H1 (cell line): ENCODE results near the gene CFAP298. TPM values are rescaled to one million over a fixed set of nuclear protein-coding genes. Genes with fewer than 3 reads are reported as not detected.
A peak's percentile ranks its signal among the peaks of the same experiment; 100 is the strongest.

Experiments used
- CTCF ChIA-PET: fragments of 300-600 bp; sonication (Branson Sonifier 250); formaldehyde crosslinking; loops from one replicate; lab custom pipeline; 2021; ENCODE audit not compliant: partially characterized antibody; lab: Charles Lee
- POLR2A ChIA-PET: fragments of 300-600 bp; sonication (Branson Sonifier 250); formaldehyde crosslinking; loops from one replicate; lab custom pipeline; 2021; ENCODE audit warnings: inconsistent platforms; ENCODE audit not compliant: partially characterized antibody; lab: Charles Lee
- DNase-seq, 2 experiments: peaks; one replicate each; pipeline versions ENCODE4 v3.0.0 to v3.0.0-alpha.2; 2010 to 2022; ENCODE audit warnings: low spot score in 2 of 2, low read depth in 1 of 2, mixed read lengths in 1 of 2
- FAIRE-seq: peaks from 2 replicates; lab custom pipeline; 2011; peaks lifted over from hg19 to GRCh38; lab: Jason Lieb, UNC
- H2AFZ ChIP-seq: 2 replicates; pipeline ENCODE4 v1.8.1; 2012; ENCODE audit warnings: low read length, inconsistent platforms
- H2AK5ac ChIP-seq: 2 replicates; pipeline ENCODE4 v1.6.1; 2013; ENCODE audit warnings: low read depth, low read length
- H2BK120ac ChIP-seq: replicated peaks from 2 replicates; pipeline ENCODE3; 2013; ENCODE audit warnings: low read depth, low read length, inconsistent platforms
- H2BK12ac ChIP-seq: 2 replicates; pipeline ENCODE4 v1.6.1; 2013; ENCODE audit warnings: low read depth, low read length
- H2BK15ac ChIP-seq: 2 replicates; pipeline ENCODE4 v1.6.1; 2013; ENCODE audit warnings: low read length
- H2BK20ac ChIP-seq: 2 replicates; pipeline ENCODE4 v1.6.1; 2013; ENCODE audit warnings: low read length
- H2BK5ac ChIP-seq: 2 replicates; pipeline ENCODE4 v1.6.1; 2013; ENCODE audit warnings: low read depth, low read length
- H3K14ac ChIP-seq: 2 replicates; pipeline ENCODE4 v1.6.1; 2013; ENCODE audit warnings: inconsistent platforms; ENCODE audit not compliant: insufficient read length
- H3K18ac ChIP-seq: 2 replicates; pipeline ENCODE4 v1.6.1; 2013; ENCODE audit warnings: low read length; ENCODE audit errors: extremely low read depth
- H3K23ac ChIP-seq: 2 replicates; pipeline ENCODE4 v1.6.1; 2013; ENCODE audit warnings: inconsistent platforms; ENCODE audit not compliant: insufficient read length
- H3K23me2 ChIP-seq: 2 replicates; pipeline ENCODE4 v1.6.1; 2013; ENCODE audit warnings: low read depth, low read length
- H3K27ac ChIP-seq: 2 replicates; pipeline ENCODE4 v1.6.1; 2011; ENCODE audit warnings: low read depth, low read length, inconsistent platforms
- H3K27me3 ChIP-seq, 4 experiments: replicated peaks in 1 of 4; 1 replicate in 1 of 4; 2 replicates in 3 of 4; pipeline versions ENCODE4 v1.6.1 to v1.8.1; 2011 to 2013; ENCODE audit warnings: low read length in 3 of 4, mild to moderate bottlenecking in 3 of 4, inconsistent platforms in 2 of 4, mixed read lengths in 2 of 4, moderate library complexity in 1 of 4; ENCODE audit not compliant: control insufficient read depth in 3 of 4, insufficient read depth in 3 of 4; ENCODE audit errors: extremely low read depth in 1 of 4
- H3K36me3 ChIP-seq, 4 experiments: 2 replicates each; pipeline versions ENCODE4 v1.6.1 to v1.8.1; 2011 to 2013; ENCODE audit warnings: mild to moderate bottlenecking in 4 of 4, low read length in 3 of 4, moderate library complexity in 2 of 4, control low read depth in 1 of 4, inconsistent platforms in 1 of 4; ENCODE audit not compliant: insufficient read depth in 4 of 4, control insufficient read depth in 2 of 4
- H3K4ac ChIP-seq: replicated peaks from 2 replicates; pipeline ENCODE3; 2013; ENCODE audit warnings: low read length, low read depth, mixed read lengths, inconsistent platforms; ENCODE audit not compliant: insufficient read length
- H3K4me1 ChIP-seq, 4 experiments: replicated peaks in 1 of 4; 1 replicate in 1 of 4; 2 replicates in 3 of 4; pipeline versions ENCODE4 v1.6.1 to v1.8.1; 2011 to 2013; ENCODE audit warnings: low read length in 3 of 4, inconsistent platforms in 2 of 4, mixed read lengths in 1 of 4; ENCODE audit not compliant: insufficient read depth in 4 of 4, control insufficient read depth in 3 of 4
- H3K4me2 ChIP-seq, 2 experiments: 2 replicates each; pipeline versions ENCODE4 v1.6.1 to v1.8.1; 2011 to 2013; ENCODE audit warnings: low read depth in 2 of 2, low read length in 2 of 2, control low read depth in 1 of 2, inconsistent platforms in 1 of 2, mild to moderate bottlenecking in 1 of 2; ENCODE audit not compliant: insufficient read depth in 1 of 2
- H3K4me3 ChIP-seq, 4 experiments: fragments of 200-600, 300-600 bp in 1 of 4; sonication (generic), shearing (Covaris generic), sonication (Bioruptor Twin) in 1 of 4; 2 replicates each; pipeline versions ENCODE4 v1.5.1 to v1.8.1; 2011 to 2016; ENCODE audit warnings: low read length in 4 of 4, low read depth in 3 of 4, control low read depth in 2 of 4, inconsistent platforms in 2 of 4, mild to moderate bottlenecking in 2 of 4, mixed read lengths in 1 of 4, moderate library complexity in 1 of 4; ENCODE audit not compliant: insufficient read depth in 2 of 4; ENCODE audit errors: extremely low read depth in 1 of 4
- H3K56ac ChIP-seq: replicated peaks from 2 replicates; pipeline ENCODE3; 2013; ENCODE audit warnings: low read depth, mild to moderate bottlenecking, mixed read lengths, low read length, inconsistent platforms; ENCODE audit not compliant: insufficient read length
- H3K79me1 ChIP-seq: 2 replicates; pipeline ENCODE4 v1.6.1; 2013; ENCODE audit warnings: low read depth, low read length, control low read depth
- H3K79me2 ChIP-seq, 2 experiments: 2 replicates each; pipeline versions ENCODE4 v1.6.1 to v1.8.1; 2012 to 2013; ENCODE audit warnings: low read length in 2 of 2, mild to moderate bottlenecking in 2 of 2, inconsistent platforms in 1 of 2; ENCODE audit not compliant: insufficient read depth in 2 of 2, control insufficient read depth in 1 of 2
- H3K9ac ChIP-seq, 4 experiments: replicated peaks in 1 of 4; 1 replicate in 1 of 4; 2 replicates in 3 of 4; pipeline versions ENCODE4 v1.6.1 to v1.8.1; 2011 to 2013; ENCODE audit warnings: low read depth in 3 of 4, low read length in 3 of 4, control low read depth in 2 of 4, mild to moderate bottlenecking in 2 of 4, moderate library complexity in 2 of 4, inconsistent platforms in 1 of 4; ENCODE audit errors: extremely low read depth in 1 of 4
- H3K9me3 ChIP-seq, 2 experiments: 2 replicates each; pipeline versions ENCODE4 v1.6.1 to v1.8.1; 2012 to 2013; ENCODE audit warnings: mild to moderate bottlenecking in 2 of 2, moderate library complexity in 2 of 2, control low read depth in 1 of 2, inconsistent platforms in 1 of 2, low read depth in 1 of 2, low read length in 1 of 2, mixed read lengths in 1 of 2; ENCODE audit not compliant: insufficient read depth in 2 of 2
- H4K20me1 ChIP-seq, 2 experiments: replicated peaks in 1 of 2; 2 replicates each; pipeline versions ENCODE3 to v1.8.1; 2011 to 2013; ENCODE audit warnings: inconsistent platforms in 2 of 2, low read length in 2 of 2, mild to moderate bottlenecking in 1 of 2; ENCODE audit not compliant: insufficient read depth in 2 of 2, control insufficient read depth in 1 of 2
- H4K5ac ChIP-seq: 2 replicates; pipeline ENCODE4 v1.6.1; 2013; ENCODE audit warnings: low read length, low read depth, mixed read lengths, inconsistent platforms; ENCODE audit not compliant: insufficient read length
- H4K8ac ChIP-seq: 2 replicates; pipeline ENCODE4 v1.8.0; 2013; ENCODE audit warnings: mild to moderate bottlenecking, moderate library complexity, low read length, inconsistent platforms; ENCODE audit not compliant: insufficient read depth; ENCODE audit errors: extremely low read depth
- H4K91ac ChIP-seq: replicated peaks from 2 replicates; pipeline ENCODE3; 2013; ENCODE audit warnings: low read length, mixed read lengths, inconsistent platforms; ENCODE audit not compliant: insufficient read length
- CBX5 ChIP-seq: fragments of 300-800, 300-1000 bp; sonication (generic); IDR thresholded peaks from 2 replicates; pipeline ENCODE4 v1.7.1; 2016; ENCODE audit warnings: antibody characterized with exemption, low read length, low read depth
- CREB1 ChIP-seq: IDR thresholded peaks from 2 replicates; pipeline ENCODE4 v1.6.1; 2012; ENCODE audit warnings: inconsistent platforms
- HDAC6 ChIP-seq: IDR thresholded peaks from one replicate; pipeline ENCODE4 v1.7.1; 2012; ENCODE audit warnings: low read depth, mild to moderate bottlenecking, inconsistent platforms, low read length, moderate library complexity
- KDM5A ChIP-seq: fragments of 200-600 bp; IDR thresholded peaks from 2 replicates; pipeline ENCODE4 v1.7.1; 2012; ENCODE audit warnings: mild to moderate bottlenecking, low read length, inconsistent platforms, mixed read lengths
- NRF1 ChIP-seq: IDR thresholded peaks from 2 replicates; pipeline ENCODE4 v1.6.1; 2011; ENCODE audit warnings: mild to moderate bottlenecking, low read depth, low read length, improper control_type of control experiment
- RBBP5 ChIP-seq: IDR thresholded peaks from 2 replicates; pipeline ENCODE4 v1.7.1; 2012; ENCODE audit warnings: low read depth, mild to moderate bottlenecking, inconsistent platforms, low read length, moderate library complexity, borderline replicate concordance
- RNF2 ChIP-seq: fragments of 200-900, 300-1000 bp; sonication (generic); IDR thresholded peaks from 2 replicates; pipeline ENCODE4 v1.7.1; 2016; ENCODE audit warnings: borderline replicate concordance, low read depth, mild to moderate bottlenecking, antibody characterized with exemption, low read length; ENCODE audit not compliant: poor library complexity, severe bottlenecking; ENCODE audit errors: missing control alignments
- SIRT6 ChIP-seq: IDR thresholded peaks from one replicate; pipeline ENCODE4 v1.7.1; 2012; ENCODE audit warnings: low read length, inconsistent platforms
- SP1 ChIP-seq: IDR thresholded peaks from 2 replicates; pipeline ENCODE4 v1.6.1; 2011; ENCODE audit warnings: low read depth, low read length
- TAF7 ChIP-seq: optimal IDR thresholded peaks from 2 replicates; pipeline ENCODE3; 2011; ENCODE audit warnings: low read depth, mild to moderate bottlenecking, inconsistent platforms, low read length, moderate library complexity, borderline replicate concordance
- TBP ChIP-seq: IDR thresholded peaks from 2 replicates; pipeline ENCODE4 v1.6.1; 2011; ENCODE audit warnings: low read depth, low read length, improper control_type of control experiment
- ZNF274 ChIP-seq: IDR thresholded peaks from 2 replicates; pipeline ENCODE4 v1.7.0; 2012; ENCODE audit warnings: low read length, borderline replicate concordance; ENCODE audit errors: extremely low read depth
- WGBS, 2 experiments: shearing (Covaris generic) in 1 of 2; methylation state at CpG; one replicate each; pipeline versions ENCODE4 v1.1.6 to v1.1.7; 2013 to 2015; ENCODE audit warnings: low lambda C conversion rate in 2 of 2, mixed read lengths in 2 of 2, inconsistent platforms in 1 of 2, low coverage in 1 of 2, missing lambda C conversion rate in 1 of 2; ENCODE audit not compliant: insufficient replicate concordance in 2 of 2, insufficient coverage in 1 of 2, insufficient read length in 1 of 2; ENCODE audit errors: extremely low coverage in 1 of 2, missing lambda C conversion rate in 1 of 2; 5-methylcytosine and 5-hydroxymethylcytosine counted together
- polyA plus RNA-seq, 7 experiments: library from polyadenylated mRNA; depleted of rRNA in 3 of 7; stranded (reverse) in 5 of 7; unstranded in 2 of 7; fragments of >200 nt in 5 of 7; fragments of 200-250 nt in 2 of 7; gene quantifications; 1 replicate in 5 of 7; 2 replicates in 1 of 7; 4 replicates in 1 of 7; pipeline versions ENCODE4 v1.2.1 to v1.2.3, GENCODE V29; 2011 to 2013; ENCODE audit warnings: missing spikeins in 2 of 7, mixed read lengths in 2 of 7
- total RNA-seq: library from RNA; stranded (reverse); fragmentation: NEBNext Ultra II Directional; extraction: Animal tissue kit (Norgen Biotek cat#: 25700); gene quantifications from 2 replicates; pipeline ENCODE4 v1.2.1, GENCODE V29; 2021
- TF ChIP-seq, protein P1 (sequence below): IDR thresholded peaks from 2 replicates; pipeline ENCODE4 v1.6.1; 2012; ENCODE audit warnings: inconsistent platforms

CFAP298 gene
- total and polyA plus RNA-seq, 2 of the 8 experiments (the other 6 are each of a cell fraction or from before 2014, with no cell fraction given): 43.0 to 68.1 TPM

GRCh38 chr21:32585042-32585710, 27.0 kb downstream of the CFAP298 start, which contains the start of gene TCP10L:
Gene TCP10L (minus strand): TSS chr21:32585523. CDS start chr21:32584304, 1,219 bp downstream.
- H2BK20ac ChIP-seq: no peak within 1 kb of the TSS
- no peaks in the 10 kb centered on the region for H3K9me3 ChIP-seq
- H3K56ac ChIP-seq: no peak within 1 kb of the TSS
- no peak within 1 kb of the TSS for H3K4ac ChIP-seq
- no peaks in the 10 kb centered on the region for H3K79me2 ChIP-seq
- DNase-seq (no peak), FAIRE-seq (no peak)
- no peak within 1 kb of the TSS for H3K14ac ChIP-seq
- H3K4me2 ChIP-seq: no peak within 1 kb of the TSS
- H2AFZ ChIP-seq: no peak within 1 kb of the TSS
- no peak within 1 kb of the TSS for H3K23ac ChIP-seq
- H3K27ac ChIP-seq: no peak within 1 kb of the TSS; the same call in 1 of the 2 replicates
- H4K5ac ChIP-seq: no peak within 1 kb of the TSS
- H3K23me2 ChIP-seq: peaks cover 9% of the 10 kb centered on the region; the same call in 1 of the 2 replicates
- no peak within 1 kb of the TSS; the same call in 1 of the 2 replicates for H2BK5ac ChIP-seq
- no peak within 1 kb of the TSS for H3K9ac ChIP-seq
- H4K91ac ChIP-seq: no peak within 1 kb of the TSS
- H4K8ac ChIP-seq: no peak within 1 kb of the TSS
- WGBS, 2 experiments: 89% methylated on average over 17 of the region's 17 CpGs; no CpG with 5 or more reads in 1 of the 2 experiments
- H2BK12ac ChIP-seq: no peak within 1 kb of the TSS
- no peaks in the 10 kb centered on the region; a peak in 1 of 7 replicates for H3K27me3 ChIP-seq
- no peak within 1 kb of the TSS for H3K4me3 ChIP-seq
- H3K4me1 ChIP-seq: no peaks in the 10 kb centered on the region
- H2BK120ac ChIP-seq: no peak within 1 kb of the TSS
- H4K20me1 ChIP-seq: no peaks in the 10 kb centered on the region
- ChIA-PET POLR2A (no interaction called here), CTCF (interaction anchor here (0.9 to 2.6 kb wide), 5 partner anchors 16 to 184 kb away, joined by 3 to 10 read pairs (median 3); no protein-coding TSS in a partner anchor)
- H3K36me3 ChIP-seq: no peaks in the 10 kb centered on the region
- H3K79me1 ChIP-seq: no peaks in the 10 kb centered on the region
- H3K18ac ChIP-seq: no peak within 1 kb of the TSS
- no peak within 1 kb of the TSS for H2BK15ac ChIP-seq
- peak within 1 kb of the TSS; percentile 82; the same call in 1 of the 2 replicates for H2AK5ac ChIP-seq
- no peak for TF ChIP-seq TAF7
- no peak for TF ChIP-seq RNF2
- no peak for TF ChIP-seq TBP
- TF ChIP-seq CREB1: no peak
- no peak for TF ChIP-seq SIRT6
- no peak for TF ChIP-seq HDAC6
- TF ChIP-seq NRF1: no peak
- no peak for TF ChIP-seq CBX5
- no peak for TF ChIP-seq SP1
- TF ChIP-seq RBBP5: no peak
- TF ChIP-seq ZNF274: no peak
- TF ChIP-seq, protein P1, sequence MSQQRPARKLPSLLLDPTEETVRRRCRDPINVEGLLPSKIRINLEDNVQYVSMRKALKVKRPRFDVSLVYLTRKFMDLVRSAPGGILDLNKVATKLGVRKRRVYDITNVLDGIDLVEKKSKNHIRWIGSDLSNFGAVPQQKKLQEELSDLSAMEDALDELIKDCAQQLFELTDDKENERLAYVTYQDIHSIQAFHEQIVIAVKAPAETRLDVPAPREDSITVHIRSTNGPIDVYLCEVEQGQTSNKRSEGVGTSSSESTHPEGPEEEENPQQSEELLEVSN: no peak
- TF ChIP-seq KDM5A: no peak
